ENCODE measurements around the gene ZNF532.

Gene ZNF532

DNA sequence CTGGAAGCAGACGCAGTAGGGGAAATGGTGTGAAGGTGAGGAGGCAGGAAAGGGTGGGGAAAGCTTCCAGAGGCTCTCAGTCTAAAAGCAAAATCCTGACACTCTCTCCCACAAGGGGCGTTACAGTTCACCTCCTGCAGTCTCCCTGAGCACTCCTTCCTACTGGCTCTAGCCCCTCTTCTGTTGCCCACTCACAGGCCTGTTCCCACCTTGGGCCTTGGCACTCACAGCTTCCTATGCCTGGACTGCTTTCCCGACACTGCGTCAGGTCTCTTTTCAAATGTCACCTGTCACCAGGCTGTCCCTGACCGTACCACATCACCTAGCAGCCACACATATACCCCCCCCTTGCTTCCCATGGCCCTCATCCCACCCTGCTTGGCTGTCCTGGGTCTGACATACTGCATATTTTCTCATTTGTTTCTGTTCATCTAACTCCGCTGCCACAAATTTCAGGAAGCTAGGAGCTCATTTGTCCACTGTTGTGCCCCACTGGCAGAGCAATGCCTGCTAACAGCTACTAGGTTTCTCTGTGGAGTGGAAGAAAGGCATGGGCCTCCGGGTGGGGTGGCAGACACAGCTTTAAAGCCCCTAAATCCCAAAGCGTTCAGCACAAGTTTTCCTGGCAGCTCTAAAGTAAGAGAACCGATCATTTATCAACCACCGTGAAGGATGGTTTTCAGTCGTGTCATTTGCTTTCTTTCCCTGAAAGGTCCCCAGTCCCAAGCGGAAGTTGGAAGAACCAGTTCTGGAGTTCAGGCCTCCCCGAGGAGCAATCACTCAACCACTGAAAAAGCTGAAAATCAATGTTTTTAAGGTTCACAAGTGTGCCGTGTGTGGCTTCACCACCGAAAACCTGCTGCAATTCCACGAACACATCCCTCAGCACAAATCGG, 118.8 kb downstream of the ZNF532 start:
- no peak for FAIRE-seq

DNA sequence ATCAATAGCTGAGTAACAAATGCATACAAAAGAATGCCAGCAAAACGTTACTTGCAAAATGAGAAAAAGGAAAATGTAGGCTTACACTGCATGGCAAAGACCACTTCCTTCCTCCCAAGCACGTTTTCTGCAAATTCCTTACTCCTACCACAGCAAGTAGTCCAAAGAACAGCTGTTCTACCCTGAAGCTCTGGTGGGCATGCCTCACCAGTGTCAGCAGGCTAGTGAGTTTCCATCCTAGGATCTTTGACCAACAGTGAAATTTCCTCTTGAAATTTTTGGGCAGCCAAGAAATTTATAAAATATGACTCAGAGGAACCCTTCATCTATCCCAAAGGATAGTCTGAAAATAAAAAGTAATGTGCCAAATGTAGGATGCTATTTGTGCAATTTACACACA, 123.9 kb downstream of the ZNF532 start:
- FAIRE-seq, result no peak

DNA sequence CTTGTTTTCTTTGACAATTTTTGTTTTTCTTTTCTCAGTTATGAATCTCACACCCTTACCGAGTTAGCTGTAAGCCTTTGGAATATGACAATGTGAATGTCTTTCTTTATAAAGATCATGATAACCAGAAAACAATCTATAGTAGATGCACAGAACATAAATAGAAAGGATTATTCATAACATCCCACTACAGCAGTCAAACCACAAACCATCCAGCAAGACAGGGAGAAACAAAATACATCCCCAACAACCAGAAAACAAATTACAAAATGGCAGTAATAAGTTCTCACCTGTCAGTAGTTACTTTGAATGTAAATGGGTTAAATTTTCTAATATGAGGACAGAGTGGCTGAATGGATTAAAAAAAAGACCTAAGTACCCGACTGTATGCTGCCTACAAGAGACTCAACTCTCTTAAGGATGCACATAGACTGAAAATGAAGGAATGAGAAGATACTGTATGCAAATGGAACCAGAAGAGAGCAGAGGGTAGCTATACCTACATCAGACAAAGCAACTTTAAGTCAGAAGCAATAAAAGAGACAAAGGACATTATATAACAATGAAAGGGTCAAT, 124.6 kb downstream of the ZNF532 start:
- no peak for FAIRE-seq

DNA sequence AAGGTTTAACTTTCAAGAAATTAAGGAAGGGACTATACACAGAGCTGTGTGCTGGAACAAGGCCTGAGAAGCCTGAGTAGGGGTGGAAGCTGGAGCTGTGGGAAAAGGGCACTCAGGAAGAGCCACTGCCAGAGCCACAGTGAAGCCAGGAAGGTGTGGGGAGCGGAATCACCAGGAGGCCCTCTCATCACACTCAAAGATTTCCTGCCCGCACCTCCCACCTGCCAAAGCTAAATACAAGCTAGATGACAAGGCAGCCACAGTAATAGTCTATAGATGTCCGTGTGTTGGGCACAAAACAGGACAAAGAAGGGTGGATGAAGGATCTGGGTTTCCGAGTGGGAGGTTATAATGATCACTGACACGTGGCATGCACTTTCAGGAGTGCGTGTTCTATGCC, 126.0 kb downstream of the ZNF532 start:
- no peak for FAIRE-seq

DNA sequence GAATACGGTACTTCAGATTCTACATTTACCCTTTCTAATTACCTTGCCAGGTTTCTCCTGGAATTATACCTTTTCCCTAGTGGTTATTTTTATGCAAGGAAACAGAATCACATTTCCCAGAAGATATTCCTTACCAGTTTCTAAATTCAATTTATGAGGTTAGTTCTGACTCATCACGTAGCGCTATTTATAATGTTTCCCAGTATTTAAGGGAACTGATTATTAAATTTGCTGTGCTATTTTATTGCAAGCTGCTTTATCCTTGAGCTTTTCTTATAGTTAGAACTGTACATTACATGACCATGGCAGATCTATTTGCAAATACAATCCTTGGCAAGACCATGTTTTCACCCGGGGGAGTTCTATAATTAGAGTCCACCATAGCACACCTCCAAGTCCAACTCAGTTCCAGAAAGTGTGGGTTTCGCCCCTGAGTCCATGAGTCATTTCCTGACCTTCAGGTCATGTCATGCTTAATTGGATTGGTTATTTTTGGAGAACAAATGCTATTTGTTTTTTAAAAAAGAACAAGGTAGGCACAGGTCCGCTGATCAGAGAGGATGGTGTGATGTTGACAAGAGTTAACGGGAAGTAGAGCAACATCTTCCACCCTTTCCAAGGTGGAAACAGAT, 126.6 kb downstream of the ZNF532 start:
- FAIRE-seq, result no peak

DNA sequence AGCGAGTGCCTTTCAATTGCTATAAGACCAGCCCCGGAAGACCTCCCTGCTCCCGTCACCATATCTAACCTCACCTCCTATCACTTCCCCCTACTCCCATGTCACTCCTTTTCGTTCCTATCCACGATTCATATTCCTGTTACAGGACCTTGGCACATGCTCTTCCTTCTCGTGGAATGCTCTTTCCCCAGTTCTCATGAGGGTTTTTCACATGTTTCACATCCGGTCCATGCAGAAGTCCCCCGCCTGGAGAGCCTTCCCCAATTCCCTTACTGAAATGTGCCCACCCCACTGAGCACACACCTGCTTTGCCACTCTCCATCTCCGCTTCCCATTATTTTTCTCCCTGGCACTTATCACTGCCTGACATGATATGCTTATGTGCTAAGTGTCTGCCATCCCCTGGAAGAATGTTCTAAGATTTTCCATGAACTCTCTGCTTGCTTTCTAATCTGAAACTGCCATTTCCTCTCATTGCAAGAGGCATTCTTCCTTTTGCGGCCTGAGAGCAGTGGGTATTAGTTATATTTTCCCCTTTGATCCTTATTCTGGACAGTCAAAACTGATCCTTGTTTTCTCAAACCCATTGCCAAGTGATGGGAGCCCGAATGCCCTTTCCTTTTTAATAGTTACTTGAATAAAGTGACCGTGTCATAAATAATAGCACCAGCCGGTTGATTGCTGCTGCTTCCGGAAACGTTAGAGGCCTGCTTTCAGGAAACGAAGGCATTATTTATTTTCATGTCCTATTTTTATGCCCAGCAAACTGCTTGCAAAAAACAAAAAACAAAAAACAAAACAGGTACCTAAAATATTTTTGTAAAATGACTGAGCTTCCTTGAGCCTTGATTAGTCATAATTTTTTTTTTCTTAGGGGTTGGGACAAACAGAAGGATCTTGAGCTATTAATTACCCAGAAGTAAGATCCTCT, 127.9 kb downstream of the ZNF532 start:
- no peak for FAIRE-seq

DNA sequence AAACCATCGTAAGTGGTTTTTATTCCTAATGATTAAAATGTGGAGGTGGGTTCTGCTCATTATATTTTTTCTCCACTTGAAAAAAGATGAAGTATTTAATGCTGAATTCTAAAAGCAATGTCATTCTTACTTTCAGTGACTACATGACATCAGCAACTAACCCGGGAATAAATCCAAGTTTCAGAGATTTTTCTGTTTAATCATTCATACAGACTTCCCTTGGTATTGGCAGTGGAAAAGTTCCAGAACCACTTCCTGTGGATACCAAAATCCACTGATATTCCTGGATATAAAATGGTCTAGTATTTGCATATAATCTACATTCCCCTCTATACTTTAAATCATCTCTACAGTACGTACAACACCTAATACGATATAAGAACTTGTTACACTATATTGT, 128.6 kb downstream of the ZNF532 start:
- FAIRE-seq, result no peak

DNA sequence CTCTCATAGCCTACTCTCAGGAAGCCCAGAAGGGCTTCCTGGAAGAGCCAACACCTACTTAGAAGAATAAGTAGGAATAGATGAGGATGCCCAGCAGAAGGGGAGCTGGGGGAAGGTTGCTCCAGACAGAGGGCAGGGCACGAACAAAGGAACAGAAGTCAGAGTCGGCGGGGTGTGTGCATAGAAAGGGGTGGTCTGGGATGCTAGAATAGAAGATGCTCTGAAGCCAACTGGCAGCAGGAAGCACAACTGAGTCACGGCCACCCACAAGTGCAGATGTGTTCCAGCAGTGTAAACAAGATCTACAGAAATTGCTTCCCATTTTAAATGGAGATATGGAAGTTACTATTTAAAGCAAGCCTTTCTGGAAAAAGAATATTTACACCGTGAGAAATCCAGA, 131.0 kb downstream of the ZNF532 start:
- no peak for FAIRE-seq

DNA sequence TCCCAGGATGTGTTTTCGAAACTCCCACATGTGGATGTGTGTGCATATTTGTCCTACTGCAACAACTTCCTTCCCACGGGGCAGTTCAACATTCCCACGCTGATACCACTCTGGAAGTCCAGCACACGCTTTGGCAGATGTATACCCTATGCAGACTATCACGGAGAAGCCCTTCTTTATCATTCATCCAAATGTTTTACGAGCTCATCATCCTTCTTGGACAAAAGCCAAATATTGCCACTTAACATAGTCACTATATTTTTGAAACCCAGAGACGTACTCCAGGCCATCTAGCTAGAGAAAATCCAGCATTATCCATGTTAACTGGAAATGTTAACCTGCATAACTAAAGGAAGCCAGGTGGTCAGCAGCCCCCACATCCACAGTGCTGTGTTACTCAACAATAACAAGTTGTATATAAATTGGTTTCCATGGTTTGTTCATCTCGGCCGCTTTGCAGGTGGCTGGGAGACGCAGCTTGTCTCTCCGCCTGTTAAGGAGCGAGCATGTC, 131.5 kb downstream of the ZNF532 start:
- FAIRE-seq, result no peak

DNA sequence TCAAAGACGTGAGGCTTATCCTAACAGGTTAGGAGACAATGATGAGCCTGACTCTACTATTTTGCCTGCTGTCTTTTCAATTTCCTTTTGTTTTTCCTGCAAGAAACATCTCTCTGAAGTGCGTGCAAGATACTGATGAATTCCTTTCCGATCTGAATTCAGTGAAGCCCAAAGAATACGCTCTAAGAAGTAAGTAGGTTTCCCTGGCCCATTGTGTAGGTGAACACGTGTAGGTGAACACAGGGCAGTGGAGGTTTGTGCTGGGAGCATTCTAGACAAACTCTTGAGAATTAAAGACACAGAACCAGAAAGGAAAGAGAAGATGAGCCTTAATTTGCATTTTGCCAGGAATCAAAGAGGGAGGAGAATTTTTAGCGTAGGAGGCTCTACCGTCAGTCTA, 132.0 kb downstream of the ZNF532 start:
- no peak for FAIRE-seq

DNA sequence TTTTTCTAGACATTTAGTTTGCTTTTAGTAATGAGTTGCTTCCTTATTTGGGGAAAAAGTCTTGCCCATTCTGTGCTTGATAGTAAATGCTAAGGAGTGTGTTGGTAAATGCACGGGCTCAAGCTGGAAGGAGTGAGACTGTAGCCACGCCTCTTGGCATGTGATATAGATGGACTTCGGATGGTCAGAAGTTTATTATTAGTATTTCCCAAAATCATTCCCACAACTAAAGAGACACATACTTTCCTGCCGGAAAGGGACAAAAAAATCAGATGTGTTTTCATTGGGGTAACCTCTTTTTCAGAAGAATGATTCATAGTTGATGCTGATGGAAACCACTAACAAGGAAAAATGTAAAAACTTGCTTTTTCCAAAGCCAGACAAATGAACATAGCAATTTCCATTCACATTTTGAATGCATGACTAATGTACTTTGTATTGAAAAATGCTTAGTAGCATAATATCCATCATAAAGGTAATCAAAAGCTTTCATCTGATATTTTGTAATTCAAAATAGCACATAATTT, 133.2 kb downstream of the ZNF532 start:
- FAIRE-seq, result no peak

DNA sequence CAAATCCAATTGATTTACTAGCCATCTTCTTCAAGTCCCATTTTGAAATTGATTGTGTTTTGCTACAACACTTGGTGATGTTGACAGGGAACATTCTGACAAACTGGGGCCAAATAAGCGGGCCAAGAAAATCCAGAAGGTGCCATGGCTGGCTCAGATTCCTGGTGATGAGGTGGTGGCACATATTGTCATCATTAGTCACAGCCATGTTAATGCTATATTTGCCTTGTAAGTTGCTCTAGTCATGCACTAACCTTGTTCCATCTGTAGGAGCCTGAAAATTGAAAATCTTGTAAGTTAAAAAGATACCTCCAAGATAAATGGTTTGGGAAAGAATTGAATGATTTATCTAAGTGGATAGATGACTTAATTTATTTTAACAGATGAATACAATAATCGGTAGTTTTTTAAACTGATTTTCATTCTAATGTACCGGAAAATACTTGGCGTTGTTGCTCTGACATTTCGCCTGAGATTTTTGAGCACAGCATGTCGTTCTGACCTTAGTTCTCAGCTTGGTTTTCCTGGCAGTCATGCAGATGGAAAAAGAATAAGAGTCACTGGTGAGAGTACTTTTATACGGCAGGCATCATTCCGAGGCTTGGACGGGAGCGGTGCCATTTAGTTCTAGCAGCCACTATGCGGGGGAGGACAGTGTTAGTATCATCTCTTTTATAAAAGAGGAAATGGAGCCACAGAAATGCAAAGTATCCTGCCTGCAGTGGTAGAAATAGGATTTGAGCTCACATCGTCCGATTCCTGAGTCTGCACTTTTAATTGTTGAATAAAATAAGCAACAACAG, 133.9 kb downstream of the ZNF532 start:
- FAIRE-seq, result no peak

DNA sequence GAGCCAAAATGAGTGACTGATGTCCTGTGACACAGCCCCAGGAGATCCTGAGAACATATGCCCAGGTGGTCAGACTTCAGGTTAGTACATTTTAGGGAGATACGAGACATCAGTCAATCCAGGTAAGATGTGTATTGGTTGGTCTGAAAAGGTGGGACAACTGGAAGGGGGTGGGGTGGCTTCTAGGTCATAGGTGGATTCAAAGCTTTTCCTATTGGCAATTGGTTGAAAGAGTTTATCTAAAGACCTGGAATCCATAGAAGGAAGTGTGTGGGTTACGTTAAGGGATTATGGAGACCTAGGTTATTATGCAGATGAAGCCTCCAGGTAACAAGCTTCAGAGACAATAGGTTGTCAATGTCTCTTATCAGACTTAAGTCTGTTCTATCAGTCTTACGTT, 136.5 kb downstream of the ZNF532 start:
- FAIRE-seq, result no peak

DNA sequence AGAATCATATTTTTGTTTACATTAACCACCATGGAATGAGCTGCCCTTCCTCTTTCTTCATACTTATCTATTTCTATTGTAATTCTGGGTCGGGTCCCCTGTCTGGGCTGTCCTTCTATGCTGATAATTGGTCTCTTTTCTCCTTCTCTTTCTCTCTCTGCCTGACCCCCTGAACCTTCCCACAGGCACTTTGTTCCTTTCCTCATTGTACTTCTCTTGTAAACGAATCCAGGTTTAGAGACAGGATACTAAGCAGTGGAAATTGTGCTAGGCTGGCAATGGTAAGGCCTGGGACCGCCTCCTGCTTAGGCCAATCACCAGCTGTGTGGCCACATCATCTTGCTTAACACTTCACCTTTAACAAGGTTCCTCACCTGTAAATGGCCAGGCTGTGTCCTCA, 137.0 kb downstream of the ZNF532 start:
- FAIRE-seq, result no peak

DNA sequence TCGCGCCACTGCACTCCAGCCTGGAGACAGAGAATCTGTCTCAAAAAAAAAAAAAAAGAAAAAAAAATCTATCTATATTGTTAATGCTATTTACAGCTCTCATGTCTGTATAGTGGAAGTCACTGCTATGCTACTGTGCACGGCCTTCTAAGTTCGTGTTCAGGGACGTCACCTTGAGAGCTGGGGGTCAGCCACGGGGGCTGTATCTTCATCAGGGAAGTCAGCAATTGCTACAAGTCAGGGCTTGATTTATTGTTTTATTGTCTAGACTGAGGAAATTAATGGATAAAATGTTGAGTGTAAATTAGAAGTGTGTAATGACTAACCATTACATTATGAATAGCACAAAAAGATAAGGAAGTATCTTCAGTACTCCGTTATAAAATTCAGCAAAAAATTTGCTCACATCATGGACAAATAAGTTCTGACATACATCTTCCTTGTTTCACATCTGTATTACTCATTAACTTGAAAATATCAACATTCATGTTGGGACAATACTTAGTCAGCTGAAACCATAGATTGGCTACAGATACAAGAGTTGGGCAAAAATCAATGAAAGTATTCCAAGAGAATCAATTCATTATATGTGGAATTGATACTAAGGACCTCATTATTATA, 138.4 kb downstream of the ZNF532 start:
- no peak for FAIRE-seq

DNA sequence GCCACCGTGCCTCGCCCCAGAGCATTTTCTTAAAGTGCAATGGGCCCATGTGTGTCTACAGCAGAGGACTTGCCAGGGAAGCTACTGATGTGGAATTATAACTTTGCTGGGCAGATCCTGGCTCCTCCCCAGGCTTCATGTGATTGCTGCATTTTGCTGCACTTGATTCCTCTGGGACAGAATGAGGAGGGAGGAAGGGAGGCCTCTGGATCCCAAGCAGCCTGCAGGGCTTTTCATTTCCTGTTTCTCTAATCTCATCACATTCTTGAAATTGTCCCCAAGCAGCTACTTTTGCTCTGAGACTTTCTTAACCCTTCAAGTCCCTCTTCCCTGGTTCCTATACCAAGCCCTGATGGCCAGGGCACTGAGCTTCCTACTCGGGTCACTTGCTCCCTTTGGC, 140.6 kb downstream of the ZNF532 start:
- no peak for FAIRE-seq

DNA sequence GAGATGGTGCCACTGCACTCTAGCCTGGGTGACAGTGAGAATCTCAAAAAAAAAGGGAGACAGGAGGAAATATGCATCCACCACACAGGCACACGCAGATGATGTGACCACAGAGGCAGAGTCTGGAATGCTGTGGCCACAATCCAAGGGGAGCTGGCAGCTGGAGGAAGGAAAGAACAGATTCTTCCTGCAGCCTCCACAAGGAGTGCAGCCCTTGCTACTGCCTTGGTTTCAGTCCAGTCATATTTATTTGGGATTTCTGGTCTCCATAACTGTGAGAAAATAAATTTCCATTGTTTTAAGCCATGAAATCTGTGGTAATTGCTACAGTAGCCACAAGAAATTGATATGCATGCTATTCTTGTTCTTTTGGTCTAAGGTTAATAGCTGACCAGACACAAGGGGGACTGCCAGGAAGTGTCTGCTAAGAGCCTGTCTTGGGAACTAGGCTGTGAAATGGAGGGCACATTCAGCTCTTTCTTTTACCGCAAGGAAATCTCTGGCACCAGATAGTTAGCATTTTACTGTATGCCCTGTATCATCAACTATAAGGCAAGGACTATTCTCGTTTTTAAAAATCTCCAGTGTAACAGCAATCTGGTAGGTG, 141.9 kb downstream of the ZNF532 start:
- no peak for FAIRE-seq

DNA sequence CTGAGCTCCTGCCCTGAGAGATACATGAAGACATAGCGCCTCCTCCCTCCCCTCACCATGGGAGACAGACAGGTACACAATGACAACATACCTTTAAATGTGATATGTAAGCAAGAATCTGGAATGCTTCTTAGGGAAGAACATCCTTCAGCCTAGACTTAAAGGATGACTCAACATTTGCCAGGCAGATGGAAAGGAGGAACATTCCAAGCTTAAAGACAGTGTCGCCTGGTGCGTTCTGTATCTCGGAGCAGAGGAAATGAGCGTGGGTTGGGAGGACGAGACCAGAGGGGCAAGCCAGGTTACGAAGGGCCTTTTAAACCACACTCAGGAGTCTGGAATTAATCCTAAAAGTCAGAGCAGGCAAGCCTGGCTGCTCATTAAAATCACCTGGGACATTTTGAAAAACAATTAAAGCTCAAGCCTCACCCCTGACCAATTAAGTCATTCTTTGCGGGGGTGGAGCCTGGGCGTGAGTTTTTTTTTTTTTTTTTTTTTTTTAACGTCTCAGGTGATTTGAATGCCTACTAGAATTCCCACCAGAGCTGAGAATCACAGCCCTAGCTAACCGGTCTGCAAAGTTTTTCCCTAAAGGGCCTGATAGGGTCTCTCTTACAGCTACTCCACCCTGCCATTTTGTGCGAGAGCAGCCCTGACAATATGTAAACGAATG, 143.8 kb downstream of the ZNF532 start:
- FAIRE-seq, result no peak

DNA sequence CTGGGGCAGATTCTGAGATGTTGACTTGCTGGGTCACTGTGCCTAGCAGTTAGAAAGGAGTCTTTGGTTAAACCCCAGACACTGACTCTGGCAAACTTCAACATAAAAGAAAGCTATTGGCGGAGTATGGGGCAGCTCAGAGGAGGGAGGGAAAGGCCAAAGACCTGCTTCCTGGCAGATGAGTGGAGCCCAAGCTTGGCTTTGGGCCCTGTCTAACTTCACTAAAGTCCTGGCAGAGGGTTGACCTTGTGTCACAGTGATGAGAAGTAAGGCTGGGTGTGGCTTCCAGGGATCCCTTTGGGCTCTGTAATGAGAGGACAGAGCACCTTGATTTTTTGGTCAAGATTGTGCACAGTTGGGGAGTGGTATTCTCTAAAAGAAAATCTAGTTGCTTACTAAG, 145.2 kb downstream of the ZNF532 start:
- no peak for FAIRE-seq

DNA sequence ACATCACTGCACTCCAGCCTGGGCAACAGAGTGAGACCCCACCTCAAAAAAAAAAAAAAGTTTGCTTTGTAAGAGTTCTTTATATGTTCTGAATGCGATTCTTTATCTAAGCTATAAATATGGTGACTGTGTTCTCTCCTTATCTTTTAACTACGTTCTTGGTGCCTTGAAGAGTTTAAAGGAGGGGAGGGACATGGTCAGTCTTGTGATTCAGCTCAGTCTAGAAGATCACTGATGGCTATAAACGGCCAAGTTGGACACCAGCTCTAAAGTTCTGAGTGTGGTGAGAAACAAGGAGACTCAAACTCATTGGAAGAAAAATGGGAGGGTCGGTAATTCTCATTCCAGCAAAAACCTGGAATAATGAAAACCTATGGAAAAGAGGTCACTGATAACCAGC, 146.6 kb downstream of the ZNF532 start:
- FAIRE-seq, result no peak
